Liver (tissue), 3 donors: ENCODE data around the gene PHF24.

Source experiments
- EGR1 ChIP-seq, 2 donors: IDR thresholded peaks; 2 replicates each; pipeline ENCODE4 v1.6.1; 2016 to 2018; ENCODE audit warnings: antibody characterized with exemption in 2 of 2, low read depth in 2 of 2
- FOXA1 ChIP-seq: IDR thresholded peaks from 2 replicates; pipeline ENCODE4 v1.6.1; 2016; ENCODE audit warnings: antibody characterized with exemption
- FOXA2 ChIP-seq: IDR thresholded peaks from 2 replicates; pipeline ENCODE4 v1.6.1; 2016; ENCODE audit warnings: antibody characterized with exemption
- GABPA ChIP-seq, 2 donors: IDR thresholded peaks in 1 of 2; conservative IDR thresholded peaks in 1 of 2; 2 replicates each; pipeline ENCODE4 v1.6.1; 2016; ENCODE audit warnings: antibody characterized with exemption in 2 of 2, mild to moderate bottlenecking in 1 of 2, moderate library complexity in 1 of 2
- HNF4G ChIP-seq: IDR thresholded peaks from 2 replicates; pipeline ENCODE4 v1.6.1; 2016; ENCODE audit warnings: antibody characterized with exemption
- JUND ChIP-seq, 2 donors: IDR thresholded peaks; 2 replicates each; pipeline ENCODE4 v1.6.1; 2016; ENCODE audit warnings: antibody characterized with exemption in 2 of 2
- RAD21 ChIP-seq, 2 donors: IDR thresholded peaks; 2 replicates each; pipeline ENCODE4 v1.6.1; 2016; ENCODE audit warnings: antibody characterized with exemption in 2 of 2, mild to moderate bottlenecking in 2 of 2
- SP1 ChIP-seq: IDR thresholded peaks from 2 replicates; pipeline ENCODE4 v1.6.1; 2018; ENCODE audit warnings: antibody characterized with exemption, mild to moderate bottlenecking
- TAF1 ChIP-seq: conservative IDR thresholded peaks from 2 replicates; pipeline ENCODE4 v1.6.1; 2016; ENCODE audit warnings: antibody characterized with exemption, mild to moderate bottlenecking
- YY1 ChIP-seq: IDR thresholded peaks from 2 replicates; pipeline ENCODE4 v1.6.1; 2016; ENCODE audit warnings: antibody characterized with exemption, mild to moderate bottlenecking
- TF ChIP-seq, protein P1 (sequence below): fragments of 150-350 bp; IDR thresholded peaks from 2 replicates; pipeline ENCODE4 v1.5.1; 2017; ENCODE audit warnings: improper control_type of control experiment, low read depth, low read length; ENCODE audit not compliant: missing input control
- TF ChIP-seq, protein P2 (sequence below): IDR thresholded peaks from 2 replicates; pipeline ENCODE4 v1.6.1; 2016; ENCODE audit warnings: antibody characterized with exemption
- TF ChIP-seq, protein P3 (sequence below): IDR thresholded peaks from 2 replicates; pipeline ENCODE4 v1.6.1; 2016; ENCODE audit warnings: antibody characterized with exemption, mild to moderate bottlenecking
- donor health status: healthy.
- donor health status: healthy.

DNA sequence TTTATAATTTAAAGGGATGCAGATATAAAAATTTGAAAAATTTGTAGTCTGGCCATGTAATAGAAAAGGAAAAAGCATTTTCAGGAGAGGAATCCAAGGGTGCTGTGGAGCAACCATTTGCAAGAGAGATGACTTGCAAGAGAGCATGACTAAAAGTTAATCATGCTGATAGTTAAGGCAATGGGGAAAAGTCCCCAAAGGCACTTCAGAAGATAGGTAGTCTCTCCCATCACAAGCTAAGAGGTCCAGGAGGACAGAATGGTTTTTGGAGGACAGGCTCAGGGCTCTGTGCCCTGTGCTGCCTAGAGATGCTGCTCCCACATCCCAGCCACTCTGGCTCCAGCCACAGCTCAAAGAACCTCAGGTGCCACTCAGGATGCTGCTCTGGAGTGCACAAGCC, 70.3 kb downstream of the PHF24 start:
- TF ChIP-seq, protein P1, sequence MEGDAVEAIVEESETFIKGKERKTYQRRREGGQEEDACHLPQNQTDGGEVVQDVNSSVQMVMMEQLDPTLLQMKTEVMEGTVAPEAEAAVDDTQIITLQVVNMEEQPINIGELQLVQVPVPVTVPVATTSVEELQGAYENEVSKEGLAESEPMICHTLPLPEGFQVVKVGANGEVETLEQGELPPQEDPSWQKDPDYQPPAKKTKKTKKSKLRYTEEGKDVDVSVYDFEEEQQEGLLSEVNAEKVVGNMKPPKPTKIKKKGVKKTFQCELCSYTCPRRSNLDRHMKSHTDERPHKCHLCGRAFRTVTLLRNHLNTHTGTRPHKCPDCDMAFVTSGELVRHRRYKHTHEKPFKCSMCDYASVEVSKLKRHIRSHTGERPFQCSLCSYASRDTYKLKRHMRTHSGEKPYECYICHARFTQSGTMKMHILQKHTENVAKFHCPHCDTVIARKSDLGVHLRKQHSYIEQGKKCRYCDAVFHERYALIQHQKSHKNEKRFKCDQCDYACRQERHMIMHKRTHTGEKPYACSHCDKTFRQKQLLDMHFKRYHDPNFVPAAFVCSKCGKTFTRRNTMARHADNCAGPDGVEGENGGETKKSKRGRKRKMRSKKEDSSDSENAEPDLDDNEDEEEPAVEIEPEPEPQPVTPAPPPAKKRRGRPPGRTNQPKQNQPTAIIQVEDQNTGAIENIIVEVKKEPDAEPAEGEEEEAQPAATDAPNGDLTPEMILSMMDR, result no peak
- TF ChIP-seq, protein P2, sequence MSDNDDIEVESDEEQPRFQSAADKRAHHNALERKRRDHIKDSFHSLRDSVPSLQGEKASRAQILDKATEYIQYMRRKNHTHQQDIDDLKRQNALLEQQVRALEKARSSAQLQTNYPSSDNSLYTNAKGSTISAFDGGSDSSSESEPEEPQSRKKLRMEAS, result no peak
- TF ChIP-seq JUND (IDR thresholded peaks at IDR 0.05), result no peak
- TF ChIP-seq TAF1, result no peak
- TF ChIP-seq RAD21 (IDR thresholded peaks at IDR 0.05), result no peak
- no peak for TF ChIP-seq FOXA1
- no peak for TF ChIP-seq GABPA (IDR thresholded peaks at IDR 0.05 in 1 of 2, conservative IDR thresholded peaks at IDR 0.05 in 1 of 2)
- TF ChIP-seq EGR1 (IDR thresholded peaks at IDR 0.05; ENCODE audit: low read depth in 2 of 2), result no peak
- no peak for TF ChIP-seq SP1
- TF ChIP-seq HNF4G, result no peak
- no peak for TF ChIP-seq YY1
- TF ChIP-seq, protein P3, sequence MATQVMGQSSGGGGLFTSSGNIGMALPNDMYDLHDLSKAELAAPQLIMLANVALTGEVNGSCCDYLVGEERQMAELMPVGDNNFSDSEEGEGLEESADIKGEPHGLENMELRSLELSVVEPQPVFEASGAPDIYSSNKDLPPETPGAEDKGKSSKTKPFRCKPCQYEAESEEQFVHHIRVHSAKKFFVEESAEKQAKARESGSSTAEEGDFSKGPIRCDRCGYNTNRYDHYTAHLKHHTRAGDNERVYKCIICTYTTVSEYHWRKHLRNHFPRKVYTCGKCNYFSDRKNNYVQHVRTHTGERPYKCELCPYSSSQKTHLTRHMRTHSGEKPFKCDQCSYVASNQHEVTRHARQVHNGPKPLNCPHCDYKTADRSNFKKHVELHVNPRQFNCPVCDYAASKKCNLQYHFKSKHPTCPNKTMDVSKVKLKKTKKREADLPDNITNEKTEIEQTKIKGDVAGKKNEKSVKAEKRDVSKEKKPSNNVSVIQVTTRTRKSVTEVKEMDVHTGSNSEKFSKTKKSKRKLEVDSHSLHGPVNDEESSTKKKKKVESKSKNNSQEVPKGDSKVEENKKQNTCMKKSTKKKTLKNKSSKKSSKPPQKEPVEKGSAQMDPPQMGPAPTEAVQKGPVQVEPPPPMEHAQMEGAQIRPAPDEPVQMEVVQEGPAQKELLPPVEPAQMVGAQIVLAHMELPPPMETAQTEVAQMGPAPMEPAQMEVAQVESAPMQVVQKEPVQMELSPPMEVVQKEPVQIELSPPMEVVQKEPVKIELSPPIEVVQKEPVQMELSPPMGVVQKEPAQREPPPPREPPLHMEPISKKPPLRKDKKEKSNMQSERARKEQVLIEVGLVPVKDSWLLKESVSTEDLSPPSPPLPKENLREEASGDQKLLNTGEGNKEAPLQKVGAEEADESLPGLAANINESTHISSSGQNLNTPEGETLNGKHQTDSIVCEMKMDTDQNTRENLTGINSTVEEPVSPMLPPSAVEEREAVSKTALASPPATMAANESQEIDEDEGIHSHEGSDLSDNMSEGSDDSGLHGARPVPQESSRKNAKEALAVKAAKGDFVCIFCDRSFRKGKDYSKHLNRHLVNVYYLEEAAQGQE, result no peak
- TF ChIP-seq FOXA2, result no peak
